ENCODE results near the gene PDIA4.

DNA sequence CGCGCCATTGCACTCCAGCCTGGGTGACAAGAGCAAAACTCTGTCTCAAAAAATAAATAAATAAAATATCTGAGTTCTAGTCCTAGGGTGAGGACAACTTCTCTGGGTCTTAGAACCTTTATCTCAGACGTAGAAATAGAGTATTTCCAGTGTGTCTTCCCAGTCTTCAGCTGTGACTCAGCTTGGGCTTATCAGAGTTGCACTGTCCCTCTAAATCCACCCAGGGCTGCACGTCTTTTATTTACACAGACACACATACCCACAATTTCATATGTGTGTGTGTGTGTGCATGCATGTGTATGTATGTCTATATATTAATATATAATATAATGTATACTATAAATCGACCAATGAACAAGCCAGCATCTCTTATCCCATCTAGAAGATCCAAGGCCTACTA, 13.0 kb upstream of the PDIA4 start:
- TF ChIP-seq, protein P1, sequence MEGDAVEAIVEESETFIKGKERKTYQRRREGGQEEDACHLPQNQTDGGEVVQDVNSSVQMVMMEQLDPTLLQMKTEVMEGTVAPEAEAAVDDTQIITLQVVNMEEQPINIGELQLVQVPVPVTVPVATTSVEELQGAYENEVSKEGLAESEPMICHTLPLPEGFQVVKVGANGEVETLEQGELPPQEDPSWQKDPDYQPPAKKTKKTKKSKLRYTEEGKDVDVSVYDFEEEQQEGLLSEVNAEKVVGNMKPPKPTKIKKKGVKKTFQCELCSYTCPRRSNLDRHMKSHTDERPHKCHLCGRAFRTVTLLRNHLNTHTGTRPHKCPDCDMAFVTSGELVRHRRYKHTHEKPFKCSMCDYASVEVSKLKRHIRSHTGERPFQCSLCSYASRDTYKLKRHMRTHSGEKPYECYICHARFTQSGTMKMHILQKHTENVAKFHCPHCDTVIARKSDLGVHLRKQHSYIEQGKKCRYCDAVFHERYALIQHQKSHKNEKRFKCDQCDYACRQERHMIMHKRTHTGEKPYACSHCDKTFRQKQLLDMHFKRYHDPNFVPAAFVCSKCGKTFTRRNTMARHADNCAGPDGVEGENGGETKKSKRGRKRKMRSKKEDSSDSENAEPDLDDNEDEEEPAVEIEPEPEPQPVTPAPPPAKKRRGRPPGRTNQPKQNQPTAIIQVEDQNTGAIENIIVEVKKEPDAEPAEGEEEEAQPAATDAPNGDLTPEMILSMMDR (IDR thresholded peaks at IDR 0.05; ENCODE audit: insufficient read depth, low read length, poor library complexity, severe bottlenecking), result no peak
- no peak for TF ChIP-seq EZH2phosphoT487 (conservative IDR thresholded peaks at IDR 0.05; ENCODE audit: low read length)

Data from SU-DHL-6 (cell line).